ENCODE data around the gene VNN1.
A peak's percentile ranks its signal among the peaks of the same experiment; 100 is the strongest.
"Not testable (repeated sequence)": the region's sequence is repeated elsewhere in the genome, so short reads cannot be mapped to it uniquely, and the experiment has no call there.

Gene VNN1

DNA sequence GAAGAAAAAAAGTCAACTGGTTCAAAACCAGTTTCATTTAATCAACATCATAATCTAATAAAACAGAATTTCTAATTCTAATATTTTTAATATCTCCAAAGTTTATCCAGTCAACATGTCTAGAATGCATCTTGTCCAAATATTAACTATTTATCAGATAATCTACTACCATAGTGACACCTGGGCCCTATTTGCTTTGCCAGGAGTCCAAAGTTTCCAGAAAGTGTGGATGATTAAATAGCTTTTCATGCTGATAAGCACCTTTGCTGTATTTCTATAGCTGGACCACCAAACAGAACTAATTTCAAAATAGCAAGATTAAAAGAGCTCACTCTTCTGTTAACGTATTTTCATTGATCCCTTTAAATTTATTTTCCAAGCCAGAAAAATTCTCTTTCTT is 42.6 kb downstream of the VNN1 start:
- no peak for DNase-seq

GRCh38 chr6:132669690-132670291 is 44.1 kb downstream of the VNN1 start:
- DNase-seq = peak in 1 of 56 donors; percentile 0

GRCh38 chr6:132666118-132666517 is 47.7 kb downstream of the VNN1 start:
- no peak for DNase-seq

DNA sequence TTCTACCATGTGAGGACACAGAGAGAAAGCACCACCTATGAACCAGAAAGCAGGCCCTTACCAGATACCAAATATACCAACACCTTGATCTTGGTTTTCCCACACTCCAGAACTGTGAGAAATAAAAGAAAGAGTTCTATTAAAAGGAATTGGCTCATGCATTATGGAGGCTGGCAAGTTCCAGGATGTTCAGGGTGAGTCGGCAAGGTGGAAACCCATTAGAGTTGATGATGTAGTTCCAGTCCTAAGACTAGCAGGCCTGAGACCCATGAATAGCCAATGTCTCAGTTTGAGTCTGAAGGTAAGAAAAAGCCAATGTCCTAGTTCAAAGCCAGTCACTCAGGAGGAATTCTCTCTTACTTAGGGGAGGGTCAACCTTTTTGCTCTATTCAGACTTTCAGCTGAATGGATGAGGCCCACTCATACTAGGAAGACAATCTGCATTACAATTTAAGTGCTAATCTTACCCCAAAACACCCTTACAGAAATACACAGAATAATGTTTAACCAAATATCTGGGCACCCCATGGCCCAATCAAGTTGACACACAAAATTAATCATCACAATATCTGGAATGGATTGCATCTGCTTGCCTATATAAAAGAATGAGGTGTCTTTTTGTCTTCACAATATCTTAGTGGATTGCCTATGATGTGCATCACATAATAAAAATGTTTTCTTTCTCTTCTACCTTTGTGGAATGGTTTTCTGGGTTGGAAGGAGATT is 49.4 kb downstream of the VNN1 start:
- no peak for DNase-seq

DNA sequence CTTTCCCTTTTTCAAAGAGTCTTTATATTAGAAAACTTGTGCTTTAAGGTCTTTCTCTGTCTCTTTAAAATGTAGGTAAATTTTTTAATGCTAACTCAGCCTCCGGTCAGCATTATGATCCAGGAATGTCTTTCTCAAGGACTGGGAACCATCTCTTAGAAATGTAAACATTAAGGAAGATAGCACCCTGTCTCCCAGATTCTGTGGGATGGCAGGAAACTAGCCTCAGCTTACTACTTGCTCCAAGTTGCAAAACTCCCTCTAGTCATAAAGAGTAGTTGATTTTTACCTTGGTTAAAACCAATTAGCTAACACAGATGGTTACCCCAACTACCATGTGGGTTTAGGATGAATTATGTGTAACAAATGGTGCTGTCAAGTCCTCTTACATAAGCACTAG is 50.2 kb downstream of the VNN1 start:
- DNase-seq = no peak

DNA sequence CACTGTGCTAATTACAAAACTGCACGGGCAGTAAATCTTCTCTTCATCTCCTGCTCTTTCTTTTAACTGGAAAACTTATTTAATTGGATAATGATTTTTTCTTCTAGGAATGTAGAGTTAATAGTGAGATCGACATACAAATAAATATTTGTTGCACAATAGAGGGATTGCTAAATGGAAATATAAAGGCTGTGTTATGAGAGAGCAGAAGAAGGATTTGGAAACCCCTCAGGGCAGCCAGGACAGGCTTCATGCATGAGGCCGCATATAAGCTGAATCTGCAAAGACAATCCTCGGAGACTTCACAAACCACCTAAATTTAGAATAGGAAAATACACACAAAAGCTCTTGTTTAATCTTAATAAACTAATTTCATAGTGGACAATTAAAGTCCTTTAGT is 51.9 kb downstream of the VNN1 start:
- no peak for DNase-seq

- no peak for DNase-seq
These were observed 54.8 kb downstream of the VNN1 start, which contains the start of gene TAAR1 for GRCh38 chr6:132659082-132659481. TAAR1 (minus strand) TSS chr6:132659182; CDS start chr6:132646003, 13,179 bp downstream.

DNA sequence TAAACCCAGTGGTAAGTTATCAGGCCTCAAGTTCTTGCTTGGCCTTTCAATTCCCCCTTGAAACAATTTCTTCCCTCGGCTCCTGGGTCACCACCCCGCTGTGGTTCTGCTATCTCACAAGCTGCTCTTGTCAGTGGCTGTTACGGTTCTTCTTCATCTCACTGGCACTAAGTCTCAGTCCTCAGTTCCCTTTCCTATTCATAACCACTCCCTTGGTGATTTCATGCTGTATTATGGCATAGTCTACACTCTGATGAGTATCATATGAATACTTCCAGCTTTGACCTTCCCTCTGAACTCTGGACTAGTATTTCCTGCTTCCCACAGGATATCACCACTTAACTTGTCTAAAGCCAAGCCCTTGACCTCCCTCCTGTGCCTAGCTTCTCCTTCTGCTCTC is 62.8 kb downstream of the VNN1 start:
- DNase-seq = peak in 1 of 56 donors; percentile 0

DNA sequence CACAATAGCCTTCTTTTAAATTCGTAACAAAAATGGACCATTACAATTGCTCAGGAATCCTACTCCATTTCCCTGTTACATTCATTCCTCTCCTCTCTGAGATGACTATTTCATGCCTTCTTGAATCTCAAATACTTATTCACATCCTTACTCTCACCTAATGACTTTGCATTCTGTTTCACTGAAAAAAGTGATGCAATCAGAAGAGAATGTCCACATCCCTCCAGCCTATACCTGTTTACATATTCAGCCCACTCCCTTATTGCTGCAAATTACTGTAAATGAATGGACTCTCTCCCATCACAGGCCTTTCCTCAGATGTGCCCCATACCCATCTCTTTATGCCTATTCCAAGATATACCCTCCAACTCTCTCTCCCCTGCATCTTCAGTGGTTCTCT is 63.4 kb downstream of the VNN1 start:
- DNase-seq = no peak

DNA sequence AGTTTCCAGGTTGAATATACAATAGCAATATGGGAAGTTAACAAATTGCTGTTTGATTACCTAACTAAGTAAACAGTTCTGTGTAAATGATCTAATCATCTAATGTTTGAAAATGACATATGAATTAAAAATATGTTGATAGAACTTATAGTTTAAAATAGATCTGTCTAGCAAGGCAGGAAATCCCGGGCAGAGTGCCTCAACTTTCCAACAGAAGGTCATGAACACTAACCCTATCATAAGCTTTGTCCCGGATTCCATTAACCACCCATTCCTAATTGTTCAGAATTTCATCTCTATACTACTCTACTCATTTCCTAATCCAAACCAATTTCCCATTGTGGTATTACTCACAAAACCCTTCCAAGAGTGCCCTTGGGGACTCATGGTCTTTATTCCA is 65.0 kb downstream of the VNN1 start:
- no peak for DNase-seq

- DNase-seq = no peak
These were observed 65.5 kb downstream of the VNN1 start for GRCh38 chr6:132648356-132648755.

DNA sequence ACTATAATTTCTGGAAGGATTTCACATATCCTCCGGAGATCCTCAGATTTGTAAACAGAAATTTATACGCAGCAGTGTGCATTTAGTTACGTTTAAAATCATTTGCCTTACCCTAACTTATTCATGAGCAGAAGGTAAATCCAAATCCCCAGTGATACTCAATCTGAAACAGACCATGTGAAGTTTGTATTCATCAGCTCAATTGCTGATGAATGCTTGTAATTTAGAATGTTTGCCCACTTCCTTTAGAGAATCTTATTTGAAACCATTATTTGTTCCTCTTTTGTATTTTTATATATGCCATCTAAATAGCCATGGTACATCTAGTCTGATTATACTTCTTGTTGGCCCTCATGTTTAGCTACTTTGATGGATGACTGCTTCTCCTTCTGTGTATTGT is 70.3 kb downstream of the VNN1 start:
- no peak for DNase-seq

GRCh38 chr6:132637135-132637534 is 76.7 kb downstream of the VNN1 start:
- not testable (repeated sequence) for DNase-seq

- DNase-seq = not testable (repeated sequence)
These were observed 77.9 kb downstream of the VNN1 start for GRCh38 chr6:132635906-132636305.

DNA sequence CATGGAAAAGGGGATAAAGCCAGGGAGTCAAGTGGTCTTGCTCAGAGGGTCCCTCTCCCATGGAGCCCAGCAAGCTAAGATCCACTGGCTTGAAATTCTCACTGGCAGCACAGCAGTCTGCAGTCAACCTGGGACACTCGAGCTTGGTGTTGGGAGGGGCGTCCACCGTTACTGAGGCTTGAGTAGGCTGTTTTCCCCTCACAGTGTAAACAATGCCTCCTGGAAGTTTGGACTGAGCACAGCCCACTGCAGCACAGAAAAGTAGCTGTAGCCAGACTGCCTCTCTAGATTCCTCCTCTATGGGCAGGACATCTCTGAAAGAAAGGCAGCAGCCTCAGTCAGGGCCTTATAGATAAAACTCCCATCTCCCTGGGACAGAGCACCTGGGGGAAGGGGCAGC is 78.6 kb downstream of the VNN1 start:
- not testable (repeated sequence) for DNase-seq

GRCh38 chr6:132634796-132635195 is 79.1 kb downstream of the VNN1 start:
- no peak for DNase-seq

DNA sequence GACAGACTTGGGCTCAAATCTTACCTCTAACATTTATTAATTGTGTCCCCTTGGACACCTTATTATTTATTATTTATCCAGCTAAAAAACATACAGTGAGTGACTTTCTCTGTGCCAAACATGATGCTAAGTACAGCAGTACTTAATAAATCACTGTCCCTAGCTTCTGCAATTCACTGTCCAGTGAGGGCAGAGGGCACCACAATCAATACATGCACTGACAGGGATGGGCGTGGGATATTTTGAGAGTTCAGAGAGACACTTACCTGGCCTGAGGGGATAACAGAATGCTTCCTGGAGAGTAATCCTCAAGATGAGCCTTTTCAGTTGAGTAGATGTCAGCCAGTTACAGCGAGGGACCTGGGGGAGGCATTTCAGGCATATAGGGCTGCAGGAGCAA is 80.5 kb downstream of the VNN1 start:
- no peak for DNase-seq

All from nucleus accumbens (tissue), 56 donors.